Esophagus squamous epithelium (tissue), 4 donors: ENCODE data around the gene IVD.

Experiments
- POLR2A ChIP-seq, 4 donors: fragments of 450-650 bp; IDR thresholded peaks; one replicate each; pipeline ENCODE4 v1.6.1; 2017; ENCODE audit warnings: antibody characterized with exemption in 4 of 4, mild to moderate bottlenecking in 4 of 4, moderate library complexity in 3 of 4
- TF ChIP-seq, protein P1 (sequence below), 6 experiments: fragments of 450-650 bp in 4 of 6; fragments of 200-600 bp in 2 of 6; sonication (generic) in 2 of 6; IDR thresholded peaks; one replicate each; pipeline ENCODE4 v1.5.1; 2016 to 2019; ENCODE audit warnings: antibody characterized with exemption in 6 of 6, mild to moderate bottlenecking in 4 of 6, moderate library complexity in 4 of 6

- TF ChIP-seq, protein P1, sequence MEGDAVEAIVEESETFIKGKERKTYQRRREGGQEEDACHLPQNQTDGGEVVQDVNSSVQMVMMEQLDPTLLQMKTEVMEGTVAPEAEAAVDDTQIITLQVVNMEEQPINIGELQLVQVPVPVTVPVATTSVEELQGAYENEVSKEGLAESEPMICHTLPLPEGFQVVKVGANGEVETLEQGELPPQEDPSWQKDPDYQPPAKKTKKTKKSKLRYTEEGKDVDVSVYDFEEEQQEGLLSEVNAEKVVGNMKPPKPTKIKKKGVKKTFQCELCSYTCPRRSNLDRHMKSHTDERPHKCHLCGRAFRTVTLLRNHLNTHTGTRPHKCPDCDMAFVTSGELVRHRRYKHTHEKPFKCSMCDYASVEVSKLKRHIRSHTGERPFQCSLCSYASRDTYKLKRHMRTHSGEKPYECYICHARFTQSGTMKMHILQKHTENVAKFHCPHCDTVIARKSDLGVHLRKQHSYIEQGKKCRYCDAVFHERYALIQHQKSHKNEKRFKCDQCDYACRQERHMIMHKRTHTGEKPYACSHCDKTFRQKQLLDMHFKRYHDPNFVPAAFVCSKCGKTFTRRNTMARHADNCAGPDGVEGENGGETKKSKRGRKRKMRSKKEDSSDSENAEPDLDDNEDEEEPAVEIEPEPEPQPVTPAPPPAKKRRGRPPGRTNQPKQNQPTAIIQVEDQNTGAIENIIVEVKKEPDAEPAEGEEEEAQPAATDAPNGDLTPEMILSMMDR (IDR thresholded peaks at IDR 0.05), result no peak
- TF ChIP-seq POLR2A (IDR thresholded peaks at IDR 0.05), result no peak
Observed at GRCh38 chr15:40456738-40457137, 51.1 kb downstream of the IVD start.
